ENCODE data around the gene SPG7. TPM values are rescaled to one million over a fixed set of nuclear protein-coding genes. Genes with fewer than 3 reads are reported as not detected.

SPG7 gene
- polyA plus RNA-seq, 2 of the 4 experiments (the other 2 are of a cell fraction) = 53.2 to 73.2 TPM

DNA sequence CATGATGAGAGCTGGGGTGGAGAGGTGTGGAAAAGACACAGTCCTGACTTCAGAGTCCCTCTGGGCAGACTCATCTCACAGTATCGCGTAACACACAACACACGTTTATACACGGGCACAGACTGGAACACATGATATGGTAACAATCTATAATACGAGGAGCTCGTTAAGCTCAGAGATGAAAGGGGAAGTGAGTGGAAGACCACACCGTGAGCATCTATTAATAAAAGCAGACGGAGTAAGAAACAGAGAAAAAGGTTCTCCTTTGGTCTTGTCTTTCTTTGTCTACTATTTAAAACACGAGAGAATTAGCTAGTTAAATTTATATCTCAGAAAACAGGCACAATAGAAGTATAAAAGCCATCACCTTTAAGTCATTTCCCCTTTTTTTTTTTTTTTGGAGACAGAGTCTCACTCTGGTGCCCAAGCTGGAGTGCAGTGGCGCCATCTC lies 31.4 kb upstream of the SPG7 start:
- H3K27ac ChIP-seq = no peak overlapping the region
- no peak for FAIRE-seq
- no peak overlapping the region for H3K4me2 ChIP-seq
- ChIA-PET POLR2A (interaction anchor here (0.7 kb wide), 1 partner anchor 61 kb away, joined by 3 read pairs; no protein-coding TSS in a partner anchor), CTCF (interaction anchor here (0.6 to 1.1 kb wide), 2 partner anchors 13 to 151 kb away, joined by 3 read pairs; no protein-coding TSS in a partner anchor)
- H3K4me3 ChIP-seq = no peak overlapping the region
- ATAC-seq = no peak
- DNase-seq (ENCODE audit: low read depth in 1 of 2, low spot score in 1 of 2) = no peak
- 91% methylated on average over 10 of the region's 10 CpGs for WGBS (ENCODE audit: missing lambda C conversion rate)
- peaks cover 77% of the 10 kb centered on the region for H3K4me1 ChIP-seq
- no peak for TF ChIP-seq TFCP2L1 (CRISPR knock-in tag; IDR thresholded peaks at IDR 0.05)
- H3K9me3 ChIP-seq = no peaks in the 10 kb centered on the region

DNA sequence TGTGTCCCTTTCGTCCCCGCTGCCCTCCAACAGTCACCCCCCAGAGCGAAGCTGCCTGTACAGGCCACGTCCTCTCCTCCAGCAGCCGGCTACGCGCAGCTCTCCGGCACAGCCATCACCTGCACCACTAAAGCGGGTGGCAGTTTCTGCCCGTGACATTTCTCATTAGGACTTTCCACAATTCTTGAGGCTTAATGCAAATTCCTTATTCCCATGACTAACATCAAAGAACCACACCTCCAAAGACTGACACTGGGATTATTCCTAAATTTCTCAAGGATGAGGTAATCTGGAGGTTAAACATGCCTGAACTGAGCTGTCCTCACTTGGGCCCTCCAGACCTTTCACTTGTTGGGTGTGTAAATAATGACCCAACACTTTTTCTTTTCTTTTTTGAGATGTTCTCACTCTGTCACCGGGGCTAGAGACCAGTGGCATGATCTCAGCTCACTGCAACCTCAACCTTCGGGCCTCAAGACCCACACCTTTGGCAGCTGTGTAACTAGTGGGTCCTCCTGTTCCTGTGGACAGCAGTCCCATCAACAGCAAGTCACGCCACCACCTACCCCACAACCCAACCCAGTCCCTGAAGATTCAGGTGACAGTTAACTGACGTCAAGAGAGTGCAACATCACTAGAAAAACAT lies 29.5 kb upstream of the SPG7 start:
- 78% methylated on average over 14 of the region's 14 CpGs for WGBS (ENCODE audit: missing lambda C conversion rate)
- ATAC-seq (peak; percentile 35 to 52; a peak in 4 of 6 replicates), DNase-seq (ENCODE audit: low read depth in 1 of 2, low spot score in 1 of 2) (peak in 1 of 2 experiments; percentile 44), FAIRE-seq (no peak)
- H3K4me3 ChIP-seq = no peak overlapping the region
- peak overlapping the region; percentile 47 for H3K4me2 ChIP-seq
- POLR2A ChIA-PET = no interaction called here
- CTCF ChIA-PET = no interaction called here
- H3K9me3 ChIP-seq = no peaks in the 10 kb centered on the region
- peaks cover 70% of the 10 kb centered on the region for H3K4me1 ChIP-seq
- peak overlapping the region in 1 of 2 experiments; percentile 27; a peak in 1 of 6 replicates for H3K27ac ChIP-seq
- no peak for TF ChIP-seq CBX8 (IDR thresholded peaks at IDR 0.05)
- TF ChIP-seq, protein P1, sequence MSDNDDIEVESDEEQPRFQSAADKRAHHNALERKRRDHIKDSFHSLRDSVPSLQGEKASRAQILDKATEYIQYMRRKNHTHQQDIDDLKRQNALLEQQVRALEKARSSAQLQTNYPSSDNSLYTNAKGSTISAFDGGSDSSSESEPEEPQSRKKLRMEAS (IDR thresholded peaks at IDR 0.05) = 0 out of 2 replicates have a peak, but pooled peaks have one; percentile 23

DNA sequence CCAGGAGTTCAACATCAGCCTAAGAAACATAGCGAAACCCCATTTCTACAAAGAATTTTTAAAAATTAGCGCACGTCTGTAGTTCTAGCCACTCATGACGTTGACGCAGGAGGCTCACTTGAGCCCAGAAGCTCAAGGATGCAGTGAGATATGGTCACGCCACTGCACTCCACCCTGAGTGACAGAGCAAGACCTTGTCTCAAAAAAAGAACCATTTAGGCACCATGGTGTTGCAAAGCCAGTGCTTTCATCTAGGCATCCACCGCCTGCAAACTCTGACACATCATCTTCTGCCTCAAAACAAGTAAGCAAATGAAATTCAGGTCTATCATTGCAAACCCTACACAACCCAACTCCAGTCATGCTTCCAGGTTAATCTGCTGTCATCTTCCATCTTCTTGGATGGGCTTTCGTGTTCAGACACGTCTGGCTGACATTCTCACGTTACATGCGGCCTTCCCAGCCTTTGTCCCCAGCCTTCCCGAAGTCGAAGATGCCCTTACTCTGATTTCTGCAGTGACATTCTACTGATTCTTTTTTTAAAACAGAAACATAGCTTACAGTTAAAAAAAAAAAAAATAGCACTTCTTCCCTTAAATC lies 26.7 kb upstream of the SPG7 start:
- Histone ChIP-seq H3K27ac (no peak overlapping the region), H3K4me2 (no peak overlapping the region), H3K4me1 (peaks cover 76% of the 10 kb centered on the region), H3K9me3 (no peaks in the 10 kb centered on the region), H3K4me3 (no peak overlapping the region)
- FAIRE-seq (no peak), ATAC-seq (no peak), DNase-seq (ENCODE audit: low read depth in 1 of 2, low spot score in 1 of 2) (no peak)
- 93% methylated on average over 13 of the region's 13 CpGs for WGBS (ENCODE audit: missing lambda C conversion rate)
- no peak for TF ChIP-seq ZNF302 (CRISPR knock-in tag; IDR thresholded peaks at IDR 0.05)
- no peak for TF ChIP-seq FOXS1 (CRISPR knock-in tag; IDR thresholded peaks at IDR 0.05)
- TF ChIP-seq ZC3H11A (IDR thresholded peaks at IDR 0.05) = no peak
- no peak for TF ChIP-seq NR3C1 (IDR thresholded peaks at IDR 0.05)
- no peak for TF ChIP-seq JUN (IDR thresholded peaks at IDR 0.05)
- TF ChIP-seq, protein P2, sequence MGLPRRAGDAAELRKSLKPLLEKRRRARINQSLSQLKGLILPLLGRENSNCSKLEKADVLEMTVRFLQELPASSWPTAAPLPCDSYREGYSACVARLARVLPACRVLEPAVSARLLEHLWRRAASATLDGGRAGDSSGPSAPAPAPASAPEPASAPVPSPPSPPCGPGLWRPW (IDR thresholded peaks at IDR 0.05) = no peak
- no peak for TF ChIP-seq CBX2 (IDR thresholded peaks at IDR 0.05; ENCODE audit: borderline replicate concordance, low read depth)
- TF ChIP-seq RNF2 (IDR thresholded peaks at IDR 0.05; ENCODE audit: borderline replicate concordance, low read depth) = no peak
- TF ChIP-seq, protein P3, sequence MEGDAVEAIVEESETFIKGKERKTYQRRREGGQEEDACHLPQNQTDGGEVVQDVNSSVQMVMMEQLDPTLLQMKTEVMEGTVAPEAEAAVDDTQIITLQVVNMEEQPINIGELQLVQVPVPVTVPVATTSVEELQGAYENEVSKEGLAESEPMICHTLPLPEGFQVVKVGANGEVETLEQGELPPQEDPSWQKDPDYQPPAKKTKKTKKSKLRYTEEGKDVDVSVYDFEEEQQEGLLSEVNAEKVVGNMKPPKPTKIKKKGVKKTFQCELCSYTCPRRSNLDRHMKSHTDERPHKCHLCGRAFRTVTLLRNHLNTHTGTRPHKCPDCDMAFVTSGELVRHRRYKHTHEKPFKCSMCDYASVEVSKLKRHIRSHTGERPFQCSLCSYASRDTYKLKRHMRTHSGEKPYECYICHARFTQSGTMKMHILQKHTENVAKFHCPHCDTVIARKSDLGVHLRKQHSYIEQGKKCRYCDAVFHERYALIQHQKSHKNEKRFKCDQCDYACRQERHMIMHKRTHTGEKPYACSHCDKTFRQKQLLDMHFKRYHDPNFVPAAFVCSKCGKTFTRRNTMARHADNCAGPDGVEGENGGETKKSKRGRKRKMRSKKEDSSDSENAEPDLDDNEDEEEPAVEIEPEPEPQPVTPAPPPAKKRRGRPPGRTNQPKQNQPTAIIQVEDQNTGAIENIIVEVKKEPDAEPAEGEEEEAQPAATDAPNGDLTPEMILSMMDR (IDR thresholded peaks at IDR 0.05) = no peak
- POLR2A ChIA-PET = no interaction called here
- CTCF ChIA-PET = interaction anchor here (0.6 to 1.3 kb wide), 3 partner anchors 27 to 192 kb away, joined by 3 read pairs; no protein-coding TSS in a partner anchor

DNA sequence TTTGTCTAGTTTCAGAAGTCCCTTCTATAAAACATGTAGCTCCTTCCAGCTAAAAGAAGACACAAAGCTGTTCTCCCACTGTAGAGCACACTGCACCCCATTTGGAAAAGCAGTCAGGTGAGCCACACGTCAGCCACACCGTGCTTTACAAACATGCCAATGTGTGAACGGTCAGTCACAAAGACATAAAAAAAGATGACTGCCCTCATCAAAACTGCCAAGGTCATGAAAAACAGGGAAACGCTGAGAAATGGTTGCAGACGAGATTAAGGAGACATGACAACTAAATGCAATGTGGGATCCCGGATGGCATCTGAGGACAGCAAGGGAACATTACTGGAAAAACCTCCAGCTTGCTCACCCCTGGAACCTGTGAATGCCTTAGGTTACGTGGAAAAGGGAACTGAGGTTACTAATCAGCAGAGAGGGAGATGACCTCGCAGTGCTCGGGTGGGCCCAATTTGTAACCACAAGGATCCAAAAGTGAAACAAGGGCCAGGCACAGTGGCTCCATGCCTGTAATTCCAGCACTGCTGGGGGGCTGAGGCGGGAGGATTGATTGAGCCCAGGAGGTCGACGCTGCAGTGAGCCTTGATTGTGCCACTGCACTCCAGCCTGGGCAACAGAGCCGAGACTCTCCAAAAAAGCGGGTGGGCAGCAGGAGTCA lies 25.9 kb upstream of the SPG7 start:
- TF ChIP-seq MAFK (IDR thresholded peaks at IDR 0.05; ENCODE audit: partially characterized antibody) (peak; percentile 12), ZSCAN20 (CRISPR knock-in tag; IDR thresholded peaks at IDR 0.05) (no peak)
- FAIRE-seq = no peak
- Histone ChIP-seq H3K4me1 (peaks cover 82% of the 10 kb centered on the region), H3K4me2 (peak overlapping the region; percentile 6; the same call in 1 of the 3 replicates), H3K27ac (no peak overlapping the region), H3K4me3 (no peak overlapping the region), H3K9me3 (no peaks in the 10 kb centered on the region)
- 87% methylated on average over 14 of the region's 14 CpGs for whole genome bisulfite sequencing (ENCODE audit: missing lambda C conversion rate)
- DNase-seq (ENCODE audit: low read depth in 1 of 2, low spot score in 1 of 2) = no peak
- POLR2A ChIA-PET = no interaction called here
- no peak for ATAC-seq
- CTCF ChIA-PET = interaction anchor here (0.6 to 1.3 kb wide), 4 partner anchors 10 to 193 kb away, joined by 3 read pairs; no protein-coding TSS in a partner anchor
